HG02642 (cell line): ENCODE measurements around the gene PLXNB3.
"Not testable (repeated sequence)": the region's sequence is repeated elsewhere in the genome, so short reads cannot be mapped to it uniquely, and the experiment has no call there.

ENCODE experiments used
- ATAC-seq: cut with Tn5 transposase; IDR thresholded peaks from one replicate; pipeline ENCODE4 v1.9.1; 2021; ENCODE audit warnings: mild to moderate bottlenecking; ENCODE audit not compliant: unreplicated experiment, poor library complexity

The PLXNB3 gene

GRCh38 chrX:153749017-153749416 lies 15.0 kb upstream of the PLXNB3 start:
- not testable (repeated sequence) for ATAC-seq

- no peak for ATAC-seq
Observed at GRCh38 chrX:153750127-153750774, 13.8 kb upstream of the PLXNB3 start.

- ATAC-seq: no peak
Observed at GRCh38 chrX:153755136-153755535, 8.9 kb upstream of the PLXNB3 start.

GRCh38 chrX:153761863-153762262 lies 2.2 kb upstream of the PLXNB3 start:
- no peak for ATAC-seq

- no peak for ATAC-seq
Observed at GRCh38 chrX:153762626-153763173, 1.3 kb upstream of the PLXNB3 start.

GRCh38 chrX:153763298-153763932 lies 634 bp upstream of the PLXNB3 start:
- ATAC-seq: no peak

- ATAC-seq: no peak
Observed at GRCh38 chrX:153764786-153765137, 713 bp downstream of the PLXNB3 start.

- ATAC-seq: no peak
Observed at GRCh38 chrX:153765138-153766079, 1.4 kb downstream of the PLXNB3 start.

GRCh38 chrX:153766098-153766817 lies 2.2 kb downstream of the PLXNB3 start:
- no peak for ATAC-seq

GRCh38 chrX:153766871-153767673 lies 3.0 kb downstream of the PLXNB3 start:
- no peak for ATAC-seq

GRCh38 chrX:153767674-153768055 lies 3.6 kb downstream of the PLXNB3 start:
- no peak for ATAC-seq

GRCh38 chrX:153768311-153769157 lies 4.5 kb downstream of the PLXNB3 start:
- no peak for ATAC-seq

GRCh38 chrX:153769158-153769864 lies 5.3 kb downstream of the PLXNB3 start:
- ATAC-seq: no peak

GRCh38 chrX:153769865-153770600 lies 6.0 kb downstream of the PLXNB3 start:
- no peak for ATAC-seq

- ATAC-seq: no peak
Observed at GRCh38 chrX:153770601-153771414, 6.8 kb downstream of the PLXNB3 start.
